Fibroblast of lung (primary cell): ENCODE measurements around the gene DUSP15.

ENCODE experiments used
- EZH2 ChIP-seq: IDR thresholded peaks from 2 replicates; pipeline ENCODE4 v1.5.1; 2012; ENCODE audit warnings: low read length, control low read depth, mild to moderate bottlenecking; ENCODE audit errors: missing control alignments
- TF ChIP-seq, protein P1 (sequence below), 2 donors: IDR thresholded peaks in 1 of 2; conservative IDR thresholded peaks in 1 of 2; 1 replicate in 1 of 2; 2 replicates in 1 of 2; pipeline ENCODE4 v1.5.1; 2011 to 2012; ENCODE audit warnings: low read length in 2 of 2, control low read depth in 1 of 2, inconsistent platforms in 1 of 2, low read depth in 1 of 2, mild to moderate bottlenecking in 1 of 2

DNA sequence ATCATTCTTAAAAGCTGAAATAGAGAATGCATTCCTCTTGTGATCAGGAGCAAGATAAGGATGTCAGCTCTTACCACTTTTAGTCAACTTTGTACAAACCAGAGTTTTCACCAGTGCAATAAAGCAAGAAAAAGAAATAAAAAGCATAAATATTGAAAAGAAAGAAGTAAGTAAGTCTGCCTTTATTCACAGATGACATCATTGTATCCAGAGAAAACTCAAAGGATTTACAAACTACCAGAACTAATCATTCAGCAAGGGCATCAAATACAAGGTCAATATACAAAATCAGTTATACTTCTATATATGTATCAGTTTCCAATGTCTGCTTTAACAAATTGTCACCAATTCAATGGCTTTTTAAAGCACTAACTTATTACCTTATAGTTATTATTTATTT, 13.5 kb upstream of the DUSP15 start:
- TF ChIP-seq, protein P1, sequence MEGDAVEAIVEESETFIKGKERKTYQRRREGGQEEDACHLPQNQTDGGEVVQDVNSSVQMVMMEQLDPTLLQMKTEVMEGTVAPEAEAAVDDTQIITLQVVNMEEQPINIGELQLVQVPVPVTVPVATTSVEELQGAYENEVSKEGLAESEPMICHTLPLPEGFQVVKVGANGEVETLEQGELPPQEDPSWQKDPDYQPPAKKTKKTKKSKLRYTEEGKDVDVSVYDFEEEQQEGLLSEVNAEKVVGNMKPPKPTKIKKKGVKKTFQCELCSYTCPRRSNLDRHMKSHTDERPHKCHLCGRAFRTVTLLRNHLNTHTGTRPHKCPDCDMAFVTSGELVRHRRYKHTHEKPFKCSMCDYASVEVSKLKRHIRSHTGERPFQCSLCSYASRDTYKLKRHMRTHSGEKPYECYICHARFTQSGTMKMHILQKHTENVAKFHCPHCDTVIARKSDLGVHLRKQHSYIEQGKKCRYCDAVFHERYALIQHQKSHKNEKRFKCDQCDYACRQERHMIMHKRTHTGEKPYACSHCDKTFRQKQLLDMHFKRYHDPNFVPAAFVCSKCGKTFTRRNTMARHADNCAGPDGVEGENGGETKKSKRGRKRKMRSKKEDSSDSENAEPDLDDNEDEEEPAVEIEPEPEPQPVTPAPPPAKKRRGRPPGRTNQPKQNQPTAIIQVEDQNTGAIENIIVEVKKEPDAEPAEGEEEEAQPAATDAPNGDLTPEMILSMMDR (conservative IDR thresholded peaks at IDR 0.05 in 1 of 2, IDR thresholded peaks at IDR 0.05 in 1 of 2; ENCODE audit: low read depth in 1 of 2, low read length in 2 of 2): no peak
- no peak for TF ChIP-seq EZH2
